ENCODE measurements around the gene VPS8. TPM values are rescaled to one million over a fixed set of nuclear protein-coding genes. Genes with fewer than 3 reads are reported as not detected.
"Not testable (repeated sequence)": the region's sequence is repeated elsewhere in the genome, so short reads cannot be mapped to it uniquely, and the experiment has no call there.

The VPS8 gene
- total and polyA plus RNA-seq, 2 of the 13 experiments (the other 11 are each of a cell fraction or from before 2014, with no cell fraction given): 14.2 to 35.1 TPM

GRCh38 chr3:184954851-184955250 is 142.9 kb downstream of the VPS8 start:
- H3K79me2 ChIP-seq (ENCODE audit: insufficient read depth, low read length); DNase-seq (ENCODE audit: low spot score); in situ Hi-C loops (cut with HindIII; ENCODE audit: extremely low pct_ligation_motif_present, low pct_unique_long_range_greater_than_20kb); H3K36me3 ChIP-seq (replicated peaks in 1 of 2; ENCODE audit: control insufficient read depth in 1 of 2, insufficient read depth in 2 of 2, low read length in 2 of 2); FAIRE-seq; ATAC-seq; H3K4me3 ChIP-seq (replicated peaks in 1 of 3; ENCODE audit: insufficient read depth in 1 of 3, low read depth in 2 of 3, low read length in 3 of 3); H2AFZ ChIP-seq (ENCODE audit: low read length); H3K9ac ChIP-seq (ENCODE audit: insufficient read depth, low read depth, low read length); intact Hi-C loops (cut with micrococcal nuclease; ENCODE audit: unreplicated experiment); H3K4me1 ChIP-seq (ENCODE audit: insufficient read depth, low read length); H3K27ac ChIP-seq (ENCODE audit: extremely low read length, insufficient read depth, low read length); BruUV-seq (replicated peaks); H3K9me3 ChIP-seq (ENCODE audit: low read length); H3K27me3 ChIP-seq (ENCODE audit: control insufficient read depth in 1 of 2, insufficient read depth in 2 of 2, low read length in 2 of 2); POLR2A ChIA-PET; H4K20me1 ChIP-seq (ENCODE audit: insufficient read depth, low read length); H3K4me2 ChIP-seq (ENCODE audit: low read depth, low read length); CTCF ChIA-PET (ENCODE audit: low intra/inter-chr PET ratio, low total read pairs): not testable (repeated sequence)
- 98% methylated on average over 8 of the region's 8 CpGs for WGBS (ENCODE audit: low lambda C conversion rate)

GRCh38 chr3:184965639-184966430 is 153.9 kb downstream of the VPS8 start:
- Histone ChIP-seq H3K36me3 (replicated peaks in 1 of 2; ENCODE audit: control insufficient read depth in 1 of 2, insufficient read depth in 2 of 2, low read length in 2 of 2) (peaks cover 0 to 10% of the 10 kb centered on the region in 2 experiments; a peak in 1 of 5 replicates), H4K20me1 (ENCODE audit: insufficient read depth, low read length) (no peaks in the 10 kb centered on the region), H3K4me3 (replicated peaks in 1 of 3; ENCODE audit: insufficient read depth in 1 of 3, low read depth in 2 of 3, low read length in 3 of 3) (no peak overlapping the region), H2AFZ (ENCODE audit: low read length) (no peak overlapping the region), H3K4me2 (ENCODE audit: low read depth, low read length) (no peak overlapping the region), H3K9me3 (ENCODE audit: low read length) (no peaks in the 10 kb centered on the region), H3K27ac (ENCODE audit: extremely low read length, insufficient read depth, low read length) (no peak overlapping the region), H3K27me3 (ENCODE audit: control insufficient read depth in 1 of 2, insufficient read depth in 2 of 2, low read length in 2 of 2) (no peaks in the 10 kb centered on the region), H3K9ac (ENCODE audit: insufficient read depth, low read depth, low read length) (no peak overlapping the region), H3K4me1 (ENCODE audit: insufficient read depth, low read length) (0 out of 2 replicates have a peak, but pooled peaks cover 7% of the 10 kb centered on the region), H3K79me2 (ENCODE audit: insufficient read depth, low read length) (no peaks in the 10 kb centered on the region)
- intact Hi-C loops (cut with micrococcal nuclease; ENCODE audit: unreplicated experiment): no loop called here
- no peak for FAIRE-seq
- in situ Hi-C loops (cut with HindIII; ENCODE audit: extremely low pct_ligation_motif_present, low pct_unique_long_range_greater_than_20kb): no loop called here
- ChIA-PET CTCF (ENCODE audit: low intra/inter-chr PET ratio, low total read pairs) (no interaction called here), POLR2A (no interaction called here)
- BruUV-seq (replicated peaks): no TSS peak
- ATAC-seq: no peak
- 95% methylated on average over 6 of the region's 6 CpGs for WGBS (ENCODE audit: low lambda C conversion rate)
- no peak for DNase-seq (ENCODE audit: low spot score)
- TF ChIP-seq STAG1 (CRISPR knock-in tag; IDR thresholded peaks at IDR 0.05) (peak; percentile 35), CTCF (CRISPR knock-in tag; IDR thresholded peaks at IDR 0.05) (peak; percentile 48), ZNF619 (CRISPR knock-in tag; IDR thresholded peaks at IDR 0.05) (no peak), ZUFSP (CRISPR knock-in tag; IDR thresholded peaks at IDR 0.05; ENCODE audit: borderline replicate concordance) (no peak), ZNF275 (CRISPR knock-in tag; IDR thresholded peaks at IDR 0.05; ENCODE audit: borderline replicate concordance) (no peak), ZMYM3 (CRISPR knock-in tag; IDR thresholded peaks at IDR 0.05) (no peak), MAFF (IDR thresholded peaks at IDR 0.05; ENCODE audit: low read depth, low read length) (no peak), ZFP36L2 (CRISPR knock-in tag; IDR thresholded peaks at IDR 0.05) (no peak), ZNF644 (CRISPR knock-in tag; IDR thresholded peaks at IDR 0.05; ENCODE audit: low read depth) (no peak), GMEB2 (CRISPR knock-in tag; IDR thresholded peaks at IDR 0.05; ENCODE audit: low read depth) (no peak)

Measured in HepG2 (cell line).